HG02642 (cell line): ENCODE data around the gene GNB2.

Source experiments
- ATAC-seq: cut with Tn5 transposase; IDR thresholded peaks from one replicate; pipeline ENCODE4 v1.9.1; 2021; ENCODE audit warnings: mild to moderate bottlenecking; ENCODE audit not compliant: unreplicated experiment, poor library complexity

GNB2 gene

GRCh38 chr7:100680576-100681271 is 7.2 kb downstream of the GNB2 start:
- ATAC-seq = no peak

DNA sequence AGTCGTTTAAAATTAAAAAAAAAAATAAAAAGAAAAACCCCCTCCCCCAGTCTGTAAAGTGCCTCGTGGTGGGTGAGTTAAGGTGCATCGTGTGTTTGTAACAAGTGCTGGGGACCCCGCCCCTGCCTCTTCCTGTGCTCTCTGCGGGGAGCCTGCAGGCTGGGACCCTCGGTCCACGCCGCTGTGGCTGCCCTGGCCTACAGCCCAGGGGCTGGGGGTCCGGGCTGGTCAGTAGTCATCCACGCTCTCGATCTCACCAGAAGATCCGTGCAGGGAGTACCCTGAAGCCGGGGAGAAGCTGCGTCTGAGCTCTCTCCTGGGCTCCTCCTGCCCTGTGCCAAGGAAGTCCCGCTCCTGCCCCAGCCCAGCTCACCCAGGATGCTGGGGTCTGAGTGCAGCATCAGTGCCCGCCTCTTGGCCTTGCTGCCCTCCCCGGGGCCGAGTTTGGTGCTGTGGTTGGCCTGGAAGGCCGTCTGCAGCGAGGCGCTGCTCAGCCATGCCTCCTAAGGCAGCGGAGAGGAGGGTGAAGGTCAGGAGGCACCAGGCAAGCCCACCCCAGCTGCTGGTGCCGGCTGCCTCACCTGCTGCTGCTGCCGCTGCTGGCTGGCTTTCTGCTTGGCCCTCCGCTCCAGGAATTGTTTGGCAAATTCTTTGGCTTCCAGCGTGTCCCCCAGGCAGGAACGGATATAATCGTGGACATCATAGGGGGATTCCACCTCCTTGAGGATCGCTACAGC is 8.1 kb downstream of the GNB2 start:
- no peak for ATAC-seq

DNA sequence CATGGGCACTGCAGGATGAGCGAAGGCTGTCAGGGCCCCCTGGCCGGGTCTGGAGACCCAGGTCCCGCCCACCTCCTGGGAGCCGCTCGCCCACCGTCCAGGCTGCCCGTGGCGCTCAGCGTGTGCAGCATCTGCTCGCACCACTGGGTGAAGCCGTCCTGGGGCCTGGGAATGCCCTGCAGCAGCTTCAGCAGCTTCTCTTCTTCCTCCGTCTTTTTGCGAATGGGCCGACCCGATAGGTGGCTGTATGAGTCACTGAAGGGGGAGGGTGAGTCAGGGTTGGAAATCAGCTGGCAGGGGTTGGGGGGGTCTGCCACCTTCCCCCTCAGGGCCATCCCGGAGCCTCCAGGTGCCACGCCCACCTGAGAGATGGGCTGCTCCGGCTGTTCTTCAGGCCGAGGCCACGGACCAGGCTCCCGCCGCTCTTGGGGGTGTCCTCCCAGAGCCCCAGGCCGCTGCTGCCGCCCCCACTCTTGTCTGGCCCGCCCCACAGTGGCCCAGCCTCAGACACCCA is 8.7 kb downstream of the GNB2 start:
- ATAC-seq = no peak

DNA sequence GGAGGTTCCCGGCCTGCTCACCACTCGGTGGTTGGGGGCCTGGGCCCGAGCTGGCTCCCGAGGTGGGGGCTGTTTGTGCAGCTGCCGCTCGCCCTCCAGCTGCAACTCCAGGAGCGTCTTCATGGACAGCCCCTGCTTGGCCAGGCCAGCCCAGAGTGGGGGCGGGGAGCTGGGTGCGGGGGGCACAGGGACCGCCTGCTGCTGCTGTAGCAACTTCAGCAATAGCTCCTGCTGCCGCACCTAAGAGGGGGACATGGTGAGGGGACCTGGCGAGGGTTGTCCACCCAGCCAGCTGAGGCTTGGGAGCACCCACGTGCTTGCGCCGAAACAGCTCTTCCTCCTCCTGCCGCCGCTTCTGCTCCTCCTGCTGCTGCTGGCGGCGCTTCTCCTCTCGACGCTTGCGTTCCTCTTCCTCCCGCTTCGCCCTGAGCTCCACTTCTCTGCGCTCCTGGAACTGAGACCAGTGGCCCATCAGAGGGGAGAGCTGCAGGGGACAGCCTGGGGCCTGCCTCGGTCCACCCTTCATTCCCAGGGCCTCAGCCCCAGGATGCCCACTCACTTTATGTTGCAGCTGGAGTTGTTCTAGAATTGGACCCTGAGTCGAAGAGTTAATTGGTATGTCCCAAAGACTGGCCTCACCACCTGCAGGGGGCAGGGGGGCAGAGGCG is 9.6 kb downstream of the GNB2 start:
- no peak for ATAC-seq

GRCh38 chr7:100683659-100684533 is 10.4 kb downstream of the GNB2 start:
- no peak for ATAC-seq

GRCh38 chr7:100684534-100685042 is 11.0 kb downstream of the GNB2 start:
- ATAC-seq = no peak

GRCh38 chr7:100685049-100685605 is 11.6 kb downstream of the GNB2 start:
- no peak for ATAC-seq

DNA sequence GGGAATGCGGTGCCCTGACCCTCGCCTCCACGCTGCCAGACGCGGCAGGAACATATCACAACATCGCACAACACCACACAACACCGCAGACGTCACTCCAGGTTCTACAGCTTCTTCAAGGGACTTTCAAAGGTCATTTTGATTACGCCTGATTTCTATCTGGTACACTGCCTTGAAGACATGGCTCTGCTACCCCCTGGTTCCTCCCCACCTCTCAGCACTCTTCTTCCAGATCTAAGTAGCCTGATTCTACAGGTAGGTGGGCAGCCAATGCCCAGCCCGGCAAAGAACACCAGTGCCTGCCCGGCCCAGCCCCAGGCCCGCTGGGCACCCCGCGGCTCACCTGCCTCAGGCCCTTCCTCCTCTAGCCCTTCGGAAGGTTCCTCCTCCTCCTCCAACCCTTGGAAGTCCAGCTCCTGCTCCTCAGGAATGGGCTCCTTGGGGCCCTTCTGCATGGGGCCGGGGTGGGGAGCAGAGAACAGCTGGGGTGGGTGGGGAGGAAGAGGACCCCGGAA is 12.1 kb downstream of the GNB2 start:
- no peak for ATAC-seq

- ATAC-seq = no peak
These were observed 12.8 kb downstream of the GNB2 start for GRCh38 chr7:100686201-100686821.

DNA sequence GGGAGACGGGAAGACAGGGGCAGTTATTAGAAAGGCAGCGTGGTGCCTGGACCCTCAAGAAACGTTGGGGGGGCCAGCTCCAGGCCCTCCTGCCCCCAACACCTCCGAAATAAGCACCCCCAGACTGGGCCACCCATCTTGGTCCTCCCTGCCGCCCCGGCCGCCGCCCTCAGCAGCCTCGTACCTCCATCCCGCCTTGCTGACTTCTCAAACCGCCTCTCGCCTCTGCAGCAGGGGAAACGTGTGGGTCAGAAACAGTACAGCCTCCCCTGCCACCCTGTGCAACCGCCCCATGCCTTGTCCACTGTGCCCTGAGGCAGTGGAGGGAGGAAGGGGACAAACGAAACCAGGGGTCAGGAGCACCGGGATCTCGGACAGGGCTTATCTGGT is 13.3 kb downstream of the GNB2 start:
- no peak for ATAC-seq

DNA sequence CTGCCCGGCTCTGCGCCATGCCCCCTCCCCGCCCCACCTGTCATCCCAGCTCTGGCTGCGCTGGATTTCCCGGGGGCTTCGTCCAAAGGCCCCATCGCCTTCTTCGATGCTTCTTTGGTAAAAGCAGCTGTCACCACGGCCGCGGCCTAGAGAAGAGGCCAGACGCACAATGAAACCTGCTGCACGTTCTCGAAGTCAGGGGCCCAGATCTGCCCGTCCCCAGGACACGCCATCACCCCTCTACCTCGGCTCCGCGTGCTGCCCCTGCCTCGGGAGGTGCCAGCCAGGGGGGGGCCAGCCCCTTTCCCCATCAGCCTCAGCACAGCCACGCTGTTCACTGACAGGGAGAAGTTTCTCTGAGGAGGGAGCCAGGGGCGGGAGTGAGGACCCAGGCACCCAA is 13.7 kb downstream of the GNB2 start:
- no peak for ATAC-seq

DNA sequence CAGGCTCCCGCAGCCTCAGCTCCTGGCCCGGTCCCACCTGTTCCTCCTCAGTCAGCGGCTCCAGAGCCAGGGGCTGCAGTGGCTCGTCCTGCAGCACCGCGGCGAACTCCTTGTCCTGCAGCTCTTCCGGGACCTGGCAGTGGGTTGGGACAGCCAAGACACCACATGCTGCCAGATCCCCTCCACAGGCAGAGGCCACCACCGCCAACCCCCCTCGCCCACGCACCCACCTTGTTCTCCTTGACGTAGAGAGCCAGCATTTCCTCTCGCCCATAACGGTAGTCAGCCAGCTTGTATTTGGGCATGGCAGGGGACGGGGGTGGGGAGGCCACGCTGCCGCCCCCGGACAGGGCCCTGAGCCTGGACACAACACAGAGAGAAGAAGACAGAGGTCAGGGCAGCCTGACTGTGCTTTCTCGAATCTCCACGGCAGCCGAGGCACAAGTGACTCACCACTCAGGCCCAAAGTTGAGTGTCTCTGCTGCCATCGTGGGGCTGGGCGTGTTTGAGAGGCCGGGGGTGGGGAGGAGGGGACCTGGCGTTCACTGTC is 14.3 kb downstream of the GNB2 start:
- no peak for ATAC-seq

- ATAC-seq = no peak
These were observed 14.9 kb downstream of the GNB2 start for GRCh38 chr7:100688326-100688860.

DNA sequence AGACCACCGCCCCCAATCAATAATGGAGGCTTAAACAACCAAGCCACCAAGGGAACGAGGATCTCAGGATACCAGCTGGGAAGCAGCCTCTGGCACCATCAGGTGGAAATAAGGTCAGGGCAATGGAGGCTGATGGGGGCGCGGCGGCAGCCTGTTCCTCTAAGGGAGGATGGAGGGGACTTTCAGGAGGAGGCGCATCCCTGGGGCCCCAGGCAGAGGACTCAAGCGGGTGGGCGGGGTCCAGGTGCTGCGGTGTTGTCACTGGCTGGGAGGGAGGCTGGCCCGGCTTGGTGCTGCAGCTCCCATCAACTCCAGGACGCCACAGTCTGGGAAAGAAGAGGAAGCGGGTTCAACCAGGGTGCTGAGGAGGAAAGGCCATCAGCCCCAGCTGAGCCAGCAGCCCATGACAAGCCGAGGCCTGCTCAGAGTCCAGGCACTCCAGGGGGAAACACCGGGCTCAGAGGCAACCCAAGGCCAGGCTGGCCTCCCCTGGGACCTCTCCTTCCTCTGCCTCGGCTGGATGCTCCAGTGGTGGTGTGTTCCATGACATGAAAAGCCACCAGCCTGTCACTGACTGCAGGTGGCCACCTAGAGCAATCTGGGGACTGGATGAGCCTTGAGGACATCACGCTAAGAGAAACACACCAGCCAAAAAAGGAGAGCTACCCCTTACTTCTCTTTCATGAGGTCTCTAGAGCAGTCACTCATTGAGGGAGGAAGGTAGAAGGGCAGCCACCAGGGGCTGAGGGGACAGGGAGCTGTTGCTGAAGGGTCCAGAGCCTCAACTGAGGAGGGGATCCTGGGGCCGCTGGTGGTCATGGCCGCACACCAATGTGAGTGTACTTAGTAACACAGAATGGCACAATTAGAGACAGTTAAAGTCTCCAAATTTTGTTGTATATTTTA is 15.9 kb downstream of the GNB2 start:
- ATAC-seq = no peak

DNA sequence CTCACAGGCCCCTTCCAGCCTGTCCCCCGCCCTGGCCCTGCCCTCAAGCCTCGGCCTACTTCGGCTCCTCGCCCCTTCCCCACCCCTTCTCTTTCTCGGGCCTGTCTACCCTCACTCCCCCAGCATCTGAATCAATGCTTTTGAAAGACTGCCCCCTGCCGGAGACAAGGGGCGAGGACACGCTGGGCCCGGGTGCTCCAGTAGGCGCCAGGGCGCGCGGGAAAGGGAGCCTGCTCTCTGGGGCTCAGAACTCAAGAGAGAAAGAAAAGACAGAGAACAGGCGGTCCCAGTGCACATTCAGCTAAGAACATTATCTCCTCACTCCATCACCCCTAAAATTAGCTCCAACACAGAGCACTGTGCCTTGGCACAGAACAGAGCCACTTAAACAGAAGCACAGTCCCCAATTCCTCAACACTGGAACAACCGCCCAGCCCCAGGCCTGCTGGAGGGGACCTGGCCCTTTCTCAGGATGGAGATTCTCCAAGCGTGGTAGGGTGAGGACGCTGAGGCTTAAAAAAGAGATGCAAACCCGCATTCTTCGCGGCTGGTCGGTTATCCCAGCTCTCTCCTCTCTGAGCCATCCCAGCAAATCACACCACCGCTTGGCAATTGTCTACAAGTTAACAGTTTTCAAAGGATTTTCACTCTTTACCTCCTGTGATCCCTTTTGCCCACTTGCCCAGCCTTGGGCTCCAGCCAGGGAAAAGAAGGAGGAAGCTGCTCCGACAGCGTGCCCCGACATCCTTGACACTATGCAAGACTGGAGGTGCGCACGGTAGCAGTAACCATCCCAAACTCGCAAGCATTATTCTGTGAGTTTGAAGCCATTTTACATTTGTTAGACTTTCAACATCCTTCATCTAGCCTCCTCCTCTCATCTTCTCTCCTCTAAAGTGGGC is 18.4 kb downstream of the GNB2 start:
- ATAC-seq = no peak

DNA sequence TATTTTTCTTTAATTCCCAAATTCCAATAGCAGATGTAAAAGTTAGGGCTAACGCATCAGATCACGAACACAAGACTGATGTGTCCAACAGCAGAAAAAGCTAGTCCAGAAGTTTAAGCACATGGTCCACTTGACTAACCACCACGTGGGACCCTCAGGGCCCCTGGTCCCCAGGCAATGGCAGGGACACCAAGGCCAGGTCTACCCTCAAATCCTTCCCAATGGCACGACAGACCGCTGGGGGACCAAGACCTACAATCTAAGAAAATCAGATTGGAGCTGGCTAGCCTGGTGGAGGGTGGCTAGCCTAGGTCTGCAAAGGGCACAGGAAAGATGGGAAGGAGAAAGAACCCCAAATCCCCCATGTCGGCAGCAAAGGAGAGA is 19.0 kb downstream of the GNB2 start:
- ATAC-seq = no peak
